Measurements from ENCODE around the gene APC.
"Not testable (repeated sequence)": the region's sequence is repeated elsewhere in the genome, so short reads cannot be mapped to it uniquely, and the experiment has no call there.

APC gene

GRCh38 chr5:112713206-112713605, 24.5 kb upstream of the APC start:
- no peak for TF ChIP-seq ZBTB26 (tag by site-specific recombination; optimal IDR thresholded peaks at IDR 0.05)
- TF ChIP-seq ZNF138 (tag by site-specific recombination; IDR thresholded peaks at IDR 0.05; ENCODE audit: borderline replicate concordance): no peak
- no peak for TF ChIP-seq ZNF530 (tag by site-specific recombination; IDR thresholded peaks at IDR 0.05; ENCODE audit: low read depth)
- no peak for TF ChIP-seq ZNF140 (tag by site-specific recombination; IDR thresholded peaks at IDR 0.05)

GRCh38 chr5:112716895-112717294, 20.8 kb upstream of the APC start:
- H3K4me3 ChIP-seq (ENCODE audit: low read depth, low read length); H3K9me3 ChIP-seq (ENCODE audit: control insufficient read depth, insufficient read depth, low read depth, low read length); H3K4me1 ChIP-seq (ENCODE audit: control insufficient read depth, insufficient read depth, low read length); H3K27ac ChIP-seq (ENCODE audit: extremely low read depth, low read depth, low read length); H3K36me3 ChIP-seq (ENCODE audit: control insufficient read depth in 2 of 2, insufficient read depth in 1 of 2, low read length in 2 of 2); POLR2A ChIA-PET: not testable (repeated sequence)
- CTCF ChIA-PET: interaction anchor here (1.9 kb wide), 1 partner anchor 25 kb away, joined by 5 read pairs; no protein-coding TSS in a partner anchor
- 0 out of 2 replicates have a peak, but pooled peaks have one; percentile 19 for TF ChIP-seq ZNF121 (tag by site-specific recombination; IDR thresholded peaks at IDR 0.05)

More at GRCh38 chr5:112713206-112713605, 24.5 kb upstream of the APC start:
- Histone ChIP-seq H3K36me3 (ENCODE audit: control insufficient read depth in 2 of 2, insufficient read depth in 1 of 2, low read length in 2 of 2) (no peaks in the 10 kb centered on the region), H3K4me1 (ENCODE audit: control insufficient read depth, insufficient read depth, low read length) (peaks cover 2% of the 10 kb centered on the region; the same call in 1 of the 2 replicates), H3K9me3 (ENCODE audit: control insufficient read depth, insufficient read depth, low read depth, low read length) (no peaks in the 10 kb centered on the region), H3K27ac (ENCODE audit: extremely low read depth, low read depth, low read length) (no peak overlapping the region), H3K4me3 (ENCODE audit: low read depth, low read length) (no peak overlapping the region)
- ChIA-PET POLR2A (no interaction called here), CTCF (interaction anchor here (1.0 kb wide), 1 partner anchor 11 kb away, joined by 3 read pairs; no protein-coding TSS in a partner anchor)

- peak; percentile 48; the same call in 1 of the 2 replicates for TF ChIP-seq TRIM28 (IDR thresholded peaks at IDR 0.05; ENCODE audit: borderline replicate concordance, low read length)
- no peak for TF ChIP-seq RBAK (tag by site-specific recombination; IDR thresholded peaks at IDR 0.05)
- TF ChIP-seq ZNF416 (tag by site-specific recombination; IDR thresholded peaks at IDR 0.05): no peak
- no peak for TF ChIP-seq ZBTB20 (tag by site-specific recombination; IDR thresholded peaks at IDR 0.05)
- no peak for TF ChIP-seq ZNF560 (tag by site-specific recombination; IDR thresholded peaks at IDR 0.05; ENCODE audit: borderline replicate concordance)
- TF ChIP-seq ZNF362 (tag by site-specific recombination; IDR thresholded peaks at IDR 0.05): peak; percentile 94
- TF ChIP-seq ZBTB17 (tag by site-specific recombination; IDR thresholded peaks at IDR 0.05): no peak
- no peak for TF ChIP-seq MEIS1 (CRISPR knock-in tag; IDR thresholded peaks at IDR 0.05; ENCODE audit: borderline replicate concordance)
- TF ChIP-seq ZNF10 (tag by site-specific recombination; IDR thresholded peaks at IDR 0.05): no peak
- peak; percentile 55 for TF ChIP-seq SETDB1 (IDR thresholded peaks at IDR 0.05; ENCODE audit: insufficient read length, low read length)
- no peak for TF ChIP-seq ZNF223 (tag by site-specific recombination; IDR thresholded peaks at IDR 0.05)
- no peak for TF ChIP-seq ZNF449 (tag by site-specific recombination; IDR thresholded peaks at IDR 0.05)
- TF ChIP-seq ZNF658 (tag by site-specific recombination; IDR thresholded peaks at IDR 0.05): no peak
- no peak for TF ChIP-seq REST (tag by site-specific recombination; IDR thresholded peaks at IDR 0.05)
- Histone ChIP-seq H3K9me3 (ENCODE audit: control insufficient read depth, insufficient read depth, low read depth, low read length) (no peaks in the 10 kb centered on the region), H3K27ac (ENCODE audit: extremely low read depth, low read depth, low read length) (no peak overlapping the region), H3K4me3 (ENCODE audit: low read depth, low read length) (no peak overlapping the region), H3K36me3 (ENCODE audit: control insufficient read depth in 2 of 2, insufficient read depth in 1 of 2, low read length in 2 of 2) (no peaks in the 10 kb centered on the region), H3K4me1 (ENCODE audit: control insufficient read depth, insufficient read depth, low read length) (no peaks in the 10 kb centered on the region)
- CTCF ChIA-PET: interaction anchor here (1.3 to 1.9 kb wide), 3 partner anchors 9 to 167 kb away, joined by 3 to 5 read pairs (median 4); no protein-coding TSS in a partner anchor
- POLR2A ChIA-PET: no interaction called here
Observed at GRCh38 chr5:112717506-112718082, 20.1 kb upstream of the APC start.
